SK-N-SH (cell line): ENCODE results near the gene THSD4.

ENCODE experiments used
- CTCF ChIP-seq: fragments of 200-600 bp; sonication (generic); IDR thresholded peaks from 2 replicates; pipeline ENCODE4 v1.6.1; 2017; ENCODE audit warnings: antibody characterized with exemption, mild to moderate bottlenecking, moderate library complexity
- EZH2phosphoT487 ChIP-seq: fragments of 200-600 bp; sonication (generic); IDR thresholded peaks from 2 replicates; pipeline ENCODE4 v1.6.1; 2017; ENCODE audit warnings: low read depth, mixed run types, mild to moderate bottlenecking, antibody characterized with exemption, moderate library complexity, borderline replicate concordance
- MXI1 ChIP-seq: IDR thresholded peaks from 2 replicates; pipeline ENCODE4 v1.6.1; 2012; ENCODE audit warnings: mild to moderate bottlenecking, low read depth, low read length, improper control_type of control experiment
- POLR2AphosphoS5 ChIP-seq: IDR thresholded peaks from 2 replicates; pipeline ENCODE4 v1.6.1; 2012; ENCODE audit warnings: low read depth, low read length
- TAF1 ChIP-seq: IDR thresholded peaks from 2 replicates; pipeline ENCODE4 v1.6.1; 2012; ENCODE audit warnings: low read depth, mild to moderate bottlenecking, low read length, moderate library complexity, borderline replicate concordance
- TCF12 ChIP-seq: IDR thresholded peaks from 2 replicates; pipeline ENCODE4 v1.4.0; 2012

GRCh38 chr15:71366926-71367325 is 251.7 kb downstream of the THSD4 start:
- TF ChIP-seq TAF1 (no peak), TCF12 (no peak), EZH2phosphoT487 (no peak), POLR2AphosphoS5 (no peak), CTCF (no peak), MXI1 (no peak)
